Activated T-cell treated with anti-CD3 and anti-CD28 coated beads, Interleukin-2, amount 50 U/mL, for 72 hours (primary cell): ENCODE data around the gene SLC35E2B. TPM values are rescaled to one million over a fixed set of nuclear protein-coding genes. Genes with fewer than 3 reads are reported as not detected.
"Not testable (repeated sequence)": the region's sequence is repeated elsewhere in the genome, so short reads cannot be mapped to it uniquely, and the experiment has no call there.

Source experiments
- ATAC-seq, 2 donors: fragments of 150-1000 bp; cut with Tn5 transposase; replicated peaks in 1 of 2; 2 replicates each; pipeline ENCODE4 v1.10.0; 2021; ENCODE audit warnings: moderate library complexity in 2 of 2, mild to moderate bottlenecking in 1 of 2
- DNase-seq, 2 donors: peaks; one replicate each; pipeline ENCODE4 v3.0.0; 2021 to 2022; ENCODE audit warnings: mixed read lengths in 1 of 2
- H3K27ac Mint-ChIP-seq: one replicate; pipeline ENCODE4 v1.8.0; 2022; ENCODE audit warnings: mild to moderate bottlenecking, moderate library complexity, mixed read lengths
- H3K27me3 Mint-ChIP-seq: one replicate; pipeline ENCODE4 v1.8.0; 2022; ENCODE audit warnings: low read depth, mixed read lengths
- H3K36me3 Mint-ChIP-seq, 2 donors: one replicate each; pipeline ENCODE4 v1.8.0; 2022; ENCODE audit warnings: mixed read lengths in 2 of 2, mild to moderate bottlenecking in 1 of 2; ENCODE audit not compliant: insufficient read depth in 2 of 2
- H3K4me1 Mint-ChIP-seq: one replicate; pipeline ENCODE4 v1.8.0; 2022; ENCODE audit warnings: low read depth, mixed read lengths
- H3K4me3 Mint-ChIP-seq, 2 donors: one replicate each; pipeline ENCODE4 v1.8.0; 2022; ENCODE audit warnings: mild to moderate bottlenecking in 2 of 2, mixed read lengths in 2 of 2, moderate library complexity in 2 of 2
- H3K9me3 Mint-ChIP-seq, 2 donors: one replicate each; pipeline ENCODE4 v1.8.0; 2022; ENCODE audit warnings: mixed read lengths in 2 of 2
- total RNA-seq, 2 donors: library from RNA; stranded (reverse); gene quantifications; one replicate each; pipeline ENCODE4 v1.2.3, GENCODE V29; 2022

SLC35E2B gene
- total RNA-seq, 2 donors from 2014 or later, result 42.0 to 43.1 TPM

DNA sequence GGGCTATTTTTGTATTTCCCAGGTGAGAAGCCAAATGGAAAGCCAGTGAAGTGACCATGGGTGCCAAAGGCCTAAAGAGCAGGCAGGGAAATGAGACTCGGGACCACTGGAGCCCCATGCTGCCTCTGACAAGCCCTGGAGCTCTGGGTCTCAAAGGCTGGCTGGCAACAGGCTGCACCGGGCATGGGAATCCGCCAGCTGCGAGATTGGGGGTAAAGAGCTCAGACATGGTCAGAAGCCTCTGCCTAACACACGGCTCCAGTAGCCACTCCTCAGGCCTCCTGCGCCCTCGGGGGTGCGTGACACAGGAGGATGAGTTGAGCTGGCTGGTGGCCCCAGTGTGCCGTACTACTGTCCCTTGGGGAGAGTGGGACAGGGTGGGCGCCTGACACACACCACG is 28.3 kb downstream of the SLC35E2B start:
- not testable (repeated sequence) for ATAC-seq, H3K4me1 Mint-ChIP-seq, H3K4me3 Mint-ChIP-seq, DNase-seq, H3K27ac Mint-ChIP-seq, H3K36me3 Mint-ChIP-seq, H3K9me3 Mint-ChIP-seq, H3K27me3 Mint-ChIP-seq

DNA sequence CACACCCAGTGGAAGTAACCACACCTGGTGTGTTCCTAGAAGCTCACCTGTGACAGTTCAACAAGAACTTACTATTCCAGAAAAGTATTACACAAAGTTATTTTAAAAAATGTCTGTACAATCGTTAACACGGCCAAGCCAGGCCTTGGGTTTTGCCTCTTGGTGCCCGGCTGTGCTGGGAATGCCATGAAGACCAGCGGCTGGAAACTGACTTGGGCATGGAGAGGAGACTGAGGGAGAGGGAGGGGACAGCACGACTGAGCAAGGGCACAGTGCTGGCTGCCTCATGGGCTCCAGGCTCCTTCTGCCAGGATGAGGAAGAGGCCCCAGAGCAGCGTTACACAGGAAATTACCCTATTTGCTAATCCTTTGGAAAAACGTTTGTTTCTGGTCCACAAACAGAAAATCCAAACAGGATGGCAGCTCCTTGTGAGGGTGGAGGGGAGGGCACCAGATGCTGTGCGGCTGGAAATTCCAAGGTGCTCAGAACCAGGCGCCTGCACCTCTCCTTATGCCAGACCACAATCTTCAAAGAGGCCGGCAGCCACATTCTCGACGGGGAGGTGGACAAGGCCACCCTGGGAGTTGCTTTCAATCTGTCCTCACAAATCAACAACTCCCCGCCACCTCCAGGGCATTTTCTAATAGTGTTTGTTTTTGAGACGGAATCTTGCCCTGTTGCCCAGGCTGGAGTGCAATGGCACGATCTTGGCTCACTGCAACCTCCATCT is 29.6 kb downstream of the SLC35E2B start:
- not testable (repeated sequence) for H3K27ac Mint-ChIP-seq, DNase-seq, H3K36me3 Mint-ChIP-seq, H3K4me1 Mint-ChIP-seq, ATAC-seq, H3K27me3 Mint-ChIP-seq, H3K4me3 Mint-ChIP-seq, H3K9me3 Mint-ChIP-seq

DNA sequence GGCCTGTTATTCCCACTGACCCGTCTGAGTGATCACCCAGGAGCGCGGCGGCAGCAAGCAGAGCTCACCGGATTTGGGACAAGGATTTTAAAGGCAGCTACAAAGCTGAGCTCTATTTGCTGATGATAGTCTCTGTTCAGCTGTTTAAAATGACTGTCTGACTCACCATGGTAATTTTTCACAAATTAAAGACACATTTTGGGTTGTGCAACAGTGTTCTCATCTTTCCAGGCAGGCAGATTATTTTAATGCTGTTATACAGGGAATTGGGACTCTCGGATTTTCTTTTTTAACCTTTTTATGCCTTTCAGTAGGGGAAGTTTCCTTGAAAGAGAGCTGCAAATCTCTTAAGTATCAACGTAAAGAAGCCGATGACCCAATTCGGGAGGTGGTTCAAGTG is 30.2 kb downstream of the SLC35E2B start:
- not testable (repeated sequence) for H3K4me1 Mint-ChIP-seq, H3K4me3 Mint-ChIP-seq, DNase-seq, H3K36me3 Mint-ChIP-seq, H3K27ac Mint-ChIP-seq, H3K9me3 Mint-ChIP-seq, H3K27me3 Mint-ChIP-seq, ATAC-seq

DNA sequence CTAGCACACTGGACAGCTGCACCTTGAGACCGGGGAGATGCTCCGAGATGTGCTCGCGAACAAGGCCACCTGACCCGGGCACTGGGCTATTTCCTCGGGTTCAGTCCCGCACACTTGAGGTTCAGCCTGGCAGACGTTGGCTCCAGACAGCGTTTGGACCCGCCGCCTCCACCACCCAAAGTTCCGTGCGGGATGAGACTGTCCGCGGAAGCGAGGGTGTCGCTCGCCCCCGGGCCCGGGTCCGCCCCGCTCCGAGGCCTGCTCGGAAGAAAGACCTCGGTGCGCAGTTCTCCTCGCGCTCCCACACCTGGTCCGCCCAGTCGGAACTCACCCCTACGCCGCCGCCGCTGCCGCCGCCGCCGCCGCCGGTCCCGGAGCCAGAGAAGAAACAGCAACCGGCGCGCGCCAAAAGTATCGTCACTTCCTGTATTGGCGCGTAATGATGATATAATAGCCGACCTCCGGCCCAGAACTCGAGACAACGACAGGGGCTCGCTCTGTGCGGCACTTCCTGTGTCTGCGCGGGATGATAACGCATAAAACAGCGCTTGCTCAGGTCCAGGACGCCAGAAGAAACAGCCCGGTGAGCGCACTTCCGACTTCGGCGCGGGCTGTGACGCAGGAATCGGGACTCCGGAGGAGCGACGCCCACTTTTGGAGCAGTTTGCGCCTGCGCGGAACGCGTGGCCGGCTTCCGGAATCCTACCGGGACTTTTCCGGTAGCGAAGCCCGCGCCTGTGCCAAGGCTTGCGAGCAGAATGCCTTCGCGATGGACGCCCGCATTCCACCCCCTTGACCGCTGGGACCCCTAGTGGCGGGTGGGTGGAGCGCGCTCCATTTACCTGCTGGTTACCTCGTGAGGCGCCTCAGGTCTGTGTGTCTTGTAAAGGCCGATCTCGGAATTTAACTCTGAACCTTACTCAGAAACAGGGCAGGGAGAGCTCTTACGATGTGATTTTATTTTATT is 33.7 kb downstream of the SLC35E2B start, which contains the start of gene CDK11B:
Gene CDK11B (minus strand): TSS at position 422 of the 967 bp plus-strand sequence. CDS start 1,519 bp downstream, outside the sequence.
- ATAC-seq, result peak; percentile 97 to 99
- H3K9me3 Mint-ChIP-seq, H3K36me3 Mint-ChIP-seq, H3K4me1 Mint-ChIP-seq, H3K27me3 Mint-ChIP-seq: not testable (repeated sequence)
- Mint-ChIP-seq H3K27ac (peak within 1 kb of the TSS; percentile 97), H3K4me3 (peak within 1 kb of the TSS; percentile 95 to 96)
- DNase-seq, result peak; percentile 94 to 97

DNA sequence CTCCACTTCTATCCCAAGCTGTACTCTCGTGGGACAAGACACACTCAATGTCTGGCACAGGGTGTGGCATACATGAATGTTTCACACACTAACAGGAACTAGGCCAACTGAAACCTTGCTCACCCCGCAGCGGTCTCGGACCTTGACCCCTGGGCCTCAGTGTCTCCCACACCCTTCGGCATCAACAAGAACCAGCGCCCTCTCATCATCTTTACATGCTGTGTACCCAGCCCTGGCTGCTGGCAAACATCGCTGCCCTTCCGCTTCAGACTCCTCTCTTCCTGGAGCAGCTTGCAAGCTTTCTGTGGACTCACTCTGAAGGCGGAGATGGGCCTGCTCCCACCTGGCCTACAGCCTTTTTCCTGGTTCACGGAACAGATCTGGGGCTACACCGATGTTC is 44.3 kb downstream of the SLC35E2B start:
- H3K27ac Mint-ChIP-seq, H3K4me3 Mint-ChIP-seq, H3K27me3 Mint-ChIP-seq, H3K9me3 Mint-ChIP-seq, DNase-seq, ATAC-seq, H3K4me1 Mint-ChIP-seq: not testable (repeated sequence)
- H3K36me3 Mint-ChIP-seq, result peaks cover 23 to 36% of the 10 kb centered on the region in 2 donors

DNA sequence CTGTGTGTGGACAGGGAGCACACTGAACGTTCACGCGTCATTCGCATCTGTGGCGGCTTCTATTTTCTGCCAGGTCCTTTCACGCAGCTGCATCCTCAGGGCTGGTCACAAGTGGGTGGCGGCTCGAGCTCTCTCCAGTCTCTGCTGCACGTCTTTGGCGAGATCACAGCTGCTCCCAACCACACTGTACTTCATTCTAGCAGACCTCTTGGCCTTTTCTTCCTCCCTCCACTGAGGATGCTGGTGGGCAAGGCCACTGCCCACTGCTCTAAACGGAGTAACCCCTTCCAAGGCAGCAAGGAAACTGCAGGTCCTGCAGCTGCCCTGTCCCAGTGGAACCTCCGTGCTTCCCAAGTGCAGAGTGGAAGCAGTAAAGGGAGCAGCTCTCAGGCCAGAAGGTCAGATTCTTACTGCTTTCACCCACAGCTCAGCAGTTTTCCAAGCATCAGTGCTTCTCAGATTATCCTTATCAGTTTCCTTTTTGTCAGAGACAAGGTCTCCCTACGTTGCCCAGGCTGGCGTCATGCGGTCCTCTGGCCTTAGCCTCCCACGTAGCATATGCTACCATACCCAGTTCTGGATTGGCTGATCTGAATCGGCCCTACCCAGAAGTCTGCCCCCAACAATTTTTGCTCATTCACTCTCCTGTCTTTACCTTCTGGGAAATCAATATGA is 44.9 kb downstream of the SLC35E2B start:
- H3K27me3 Mint-ChIP-seq, H3K4me1 Mint-ChIP-seq, H3K27ac Mint-ChIP-seq, H3K4me3 Mint-ChIP-seq, DNase-seq, H3K9me3 Mint-ChIP-seq, ATAC-seq: not testable (repeated sequence)
- peaks cover 23 to 36% of the 10 kb centered on the region in 2 donors for H3K36me3 Mint-ChIP-seq

DNA sequence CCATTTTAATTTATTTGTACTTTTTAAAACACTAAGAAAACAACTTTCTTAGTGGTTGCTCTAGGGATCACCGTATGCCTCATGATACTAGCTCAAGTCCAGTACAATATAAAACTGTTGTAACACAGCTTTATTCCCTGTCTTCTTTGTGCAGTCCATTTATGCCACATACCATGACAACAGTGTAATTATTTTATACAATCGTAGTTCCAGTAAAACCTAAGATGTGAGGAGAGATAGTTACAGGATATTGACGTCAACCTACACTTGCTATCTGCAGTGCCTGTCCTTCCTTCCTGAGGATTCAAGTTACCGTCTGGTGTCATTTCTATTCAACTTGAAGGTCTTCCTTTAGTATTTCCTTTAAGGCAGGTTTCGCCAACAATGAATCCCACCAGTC is 46.3 kb downstream of the SLC35E2B start:
- not testable (repeated sequence) for H3K4me1 Mint-ChIP-seq, DNase-seq, H3K4me3 Mint-ChIP-seq, H3K27me3 Mint-ChIP-seq, H3K27ac Mint-ChIP-seq, ATAC-seq, H3K9me3 Mint-ChIP-seq
- H3K36me3 Mint-ChIP-seq, result peaks cover 14 to 28% of the 10 kb centered on the region in 2 donors

DNA sequence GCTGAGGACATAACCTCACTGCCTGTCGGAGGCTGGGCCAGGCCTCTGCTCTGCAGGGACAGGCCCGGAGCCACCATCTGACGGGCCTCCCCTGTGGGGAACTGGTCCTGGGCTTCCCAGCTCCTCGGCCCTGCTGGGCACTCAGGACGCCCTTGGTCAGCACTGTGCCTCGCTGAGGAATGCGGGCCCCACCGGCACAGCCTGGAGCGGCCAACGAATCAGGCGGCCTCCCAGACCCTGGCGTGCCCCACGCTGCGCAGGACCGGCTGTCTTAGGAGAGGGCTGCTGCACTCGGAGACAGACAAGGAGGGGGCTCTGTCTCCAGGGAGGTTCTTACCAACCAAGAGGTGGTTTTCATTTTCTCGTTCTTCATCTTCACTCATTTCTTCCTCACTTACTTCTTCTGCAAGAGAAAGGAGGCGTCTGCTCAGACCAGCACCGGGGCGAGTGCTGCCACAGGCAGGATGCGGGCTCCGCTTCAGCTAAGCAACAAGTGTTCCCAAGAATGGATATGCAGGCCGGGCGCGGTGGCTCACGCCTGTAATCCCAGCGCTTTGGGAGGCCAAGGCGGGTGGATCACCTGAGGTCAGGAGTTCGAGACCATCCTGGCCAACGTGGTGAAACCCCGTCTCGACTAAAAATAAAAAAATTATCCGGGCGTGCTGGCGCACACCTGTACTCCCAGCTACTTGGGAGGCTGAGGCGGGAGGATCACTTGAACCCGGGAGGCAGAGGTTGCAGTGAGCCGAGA is 51.7 kb downstream of the SLC35E2B start:
- peak in 1 of 2 donors; percentile 16 for ATAC-seq
- not testable (repeated sequence) for H3K4me3 Mint-ChIP-seq, H3K9me3 Mint-ChIP-seq, DNase-seq, H3K36me3 Mint-ChIP-seq, H3K27me3 Mint-ChIP-seq, H3K4me1 Mint-ChIP-seq, H3K27ac Mint-ChIP-seq

DNA sequence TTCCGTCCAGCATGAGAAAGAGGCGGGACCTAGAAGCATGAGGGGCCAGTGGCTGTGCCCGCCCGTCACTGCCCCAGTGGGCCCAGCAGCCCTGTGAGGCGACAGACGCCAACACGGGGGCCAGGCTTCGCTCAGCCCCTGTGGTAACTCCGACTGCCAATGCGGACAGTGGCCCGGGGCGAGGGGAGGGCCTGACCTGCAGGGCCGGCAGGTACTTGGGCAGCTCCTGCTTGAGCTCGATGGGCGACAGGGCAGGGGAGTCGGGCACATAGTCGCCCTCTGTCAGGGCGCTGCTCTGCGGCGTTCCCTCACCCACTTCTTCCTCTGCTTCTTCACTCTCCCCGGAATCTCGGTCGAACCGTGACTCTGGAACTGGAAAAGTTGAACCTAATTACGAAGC is 52.5 kb downstream of the SLC35E2B start:
- ATAC-seq, H3K4me3 Mint-ChIP-seq, H3K27me3 Mint-ChIP-seq, H3K9me3 Mint-ChIP-seq, DNase-seq, H3K27ac Mint-ChIP-seq, H3K36me3 Mint-ChIP-seq, H3K4me1 Mint-ChIP-seq: not testable (repeated sequence)

DNA sequence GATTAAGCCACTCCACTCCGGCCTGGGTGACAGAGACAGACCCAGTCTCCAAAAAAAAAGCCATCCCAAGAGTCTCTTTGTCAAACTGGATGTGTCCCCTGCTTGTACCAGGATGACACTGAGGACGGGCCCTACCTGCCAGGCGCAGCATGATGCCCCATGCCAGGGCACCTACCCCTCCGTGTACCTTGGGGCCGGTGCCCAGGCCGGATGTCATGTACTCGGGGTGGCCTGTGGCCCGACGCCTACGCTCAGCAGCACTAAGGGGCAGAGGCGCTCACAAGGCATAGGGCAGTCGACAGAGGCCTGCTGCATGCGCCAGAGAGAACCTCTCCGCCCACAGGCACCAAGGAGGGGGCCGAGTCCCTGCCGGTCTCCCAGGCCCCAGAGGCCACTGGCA is 53.2 kb downstream of the SLC35E2B start:
- H3K27ac Mint-ChIP-seq, H3K36me3 Mint-ChIP-seq, DNase-seq: not testable (repeated sequence)

DNA sequence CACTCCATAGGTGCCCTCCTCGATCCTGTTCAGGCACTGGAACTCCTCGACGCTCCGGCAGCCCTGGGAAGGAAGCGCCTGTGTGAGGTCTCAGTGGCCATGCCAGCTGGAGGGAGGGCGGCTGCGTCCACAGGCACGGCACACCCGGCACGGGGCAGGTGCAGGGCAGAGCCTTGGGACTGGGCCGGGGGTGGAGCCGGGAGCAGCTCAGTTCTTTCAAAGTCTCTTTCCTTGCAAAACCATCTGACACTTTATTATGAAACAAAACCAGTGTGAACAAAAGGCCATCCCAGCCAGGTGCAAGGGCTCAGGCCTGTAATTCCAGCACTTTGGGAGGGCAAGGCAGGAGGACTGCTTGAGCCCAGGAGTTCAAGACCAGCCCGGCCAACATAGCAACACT is 54.1 kb downstream of the SLC35E2B start:
- not testable (repeated sequence) for H3K36me3 Mint-ChIP-seq, H3K9me3 Mint-ChIP-seq, DNase-seq, H3K4me1 Mint-ChIP-seq, ATAC-seq, H3K4me3 Mint-ChIP-seq, H3K27me3 Mint-ChIP-seq, H3K27ac Mint-ChIP-seq

More for the DNA sequence above, 53.2 kb downstream of the SLC35E2B start:
- H3K4me1 Mint-ChIP-seq, ATAC-seq, H3K9me3 Mint-ChIP-seq, H3K4me3 Mint-ChIP-seq, H3K27me3 Mint-ChIP-seq: not testable (repeated sequence)

DNA sequence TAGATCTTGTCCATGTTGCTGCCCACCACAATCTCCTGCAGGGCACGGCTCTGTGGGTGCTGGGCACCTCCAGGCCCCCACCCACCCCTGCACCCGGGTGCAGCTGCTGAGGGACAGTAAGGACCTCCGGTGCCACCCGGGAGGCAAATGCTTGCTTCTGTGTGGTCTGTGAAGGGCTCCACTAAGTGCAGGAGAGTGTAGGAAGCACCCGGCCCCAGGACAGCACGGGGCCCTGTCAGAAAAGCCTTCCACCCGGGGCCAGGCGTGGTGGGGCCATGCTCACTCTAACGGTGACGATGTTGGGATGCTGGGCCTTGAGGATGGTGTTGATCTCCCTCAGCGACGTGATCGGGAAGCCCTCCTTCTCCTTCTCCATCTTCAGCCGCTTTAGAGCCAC is 55.1 kb downstream of the SLC35E2B start:
- not testable (repeated sequence) for ATAC-seq, H3K36me3 Mint-ChIP-seq, H3K9me3 Mint-ChIP-seq, H3K4me3 Mint-ChIP-seq, H3K27me3 Mint-ChIP-seq, H3K4me1 Mint-ChIP-seq, DNase-seq, H3K27ac Mint-ChIP-seq
